NCI-H1436 (cell line): ENCODE data around the gene AADAC.
A peak's percentile ranks its signal among the peaks of the same experiment; 100 is the strongest.
"Not testable (repeated sequence)": the region's sequence is repeated elsewhere in the genome, so short reads cannot be mapped to it uniquely, and the experiment has no call there.

ENCODE experiments used
- DNase-seq: peaks from one replicate; lab custom pipeline; 2025; lab: John Stamatoyannopoulos, UW

The AADAC gene

DNA sequence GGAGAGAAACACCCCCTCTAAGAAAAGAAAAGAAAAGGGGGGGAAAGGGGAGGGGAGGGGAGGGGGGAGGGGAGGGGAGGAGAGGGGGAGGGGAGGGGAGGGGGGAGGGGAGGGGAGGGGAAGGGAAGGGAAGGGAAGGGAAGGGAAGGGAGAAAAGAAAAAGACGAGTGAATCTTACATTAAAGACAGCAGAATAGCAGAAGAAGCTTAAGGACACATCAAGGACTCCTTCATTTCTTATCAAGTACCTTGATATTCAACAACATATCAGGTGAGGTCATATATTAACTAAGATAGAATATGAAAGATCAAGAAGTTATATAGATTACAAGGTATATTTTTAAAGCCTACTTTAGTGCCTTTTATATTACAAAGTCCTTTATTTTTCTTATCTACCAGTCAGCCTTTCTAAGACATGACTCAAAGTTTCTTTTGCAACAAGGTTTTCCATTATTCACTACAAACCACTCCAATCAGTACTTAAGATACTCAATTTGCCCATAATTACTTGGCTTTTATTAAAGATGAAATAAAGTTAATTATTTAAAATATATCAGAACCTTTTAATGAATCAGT lies 17.7 kb upstream of the AADAC start:
- DNase-seq, result no peak

DNA sequence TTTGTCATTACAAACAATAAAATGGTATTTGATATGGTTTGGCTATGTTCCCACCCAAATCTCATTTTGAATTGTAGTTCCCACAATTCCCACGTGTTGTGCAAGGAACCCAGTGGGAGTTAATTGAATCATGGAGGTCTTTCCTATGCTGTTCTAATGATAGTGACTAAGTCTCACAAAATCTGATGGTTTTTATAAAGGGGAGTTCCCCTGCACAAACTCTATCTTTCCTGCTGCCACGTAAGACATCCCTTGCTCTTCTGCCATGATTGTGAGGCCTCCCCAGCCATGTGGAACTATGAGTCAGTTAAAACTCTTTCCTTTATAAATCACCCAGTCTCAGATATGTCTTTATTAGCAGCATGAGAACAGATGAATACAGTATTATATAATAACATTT lies 15.4 kb upstream of the AADAC start:
- no peak for DNase-seq

DNA sequence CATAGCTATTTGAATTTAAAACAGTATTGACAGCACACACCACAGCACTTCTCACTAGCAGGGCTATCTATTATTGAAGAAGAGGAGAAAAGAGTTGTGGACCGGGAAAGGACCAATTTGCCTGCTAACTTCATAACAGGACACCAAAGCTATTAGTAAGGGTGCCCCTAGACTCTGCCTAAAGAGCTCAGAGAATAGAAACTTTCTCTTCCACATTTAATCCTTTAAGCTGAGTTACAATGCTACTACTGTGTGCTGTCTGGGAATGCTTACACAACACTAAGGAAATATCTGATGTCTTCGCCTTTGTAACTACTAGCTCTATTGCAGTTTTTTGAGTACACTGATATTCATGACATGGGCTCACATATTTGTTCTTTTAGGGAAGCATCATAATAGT lies 13.5 kb upstream of the AADAC start:
- no peak for DNase-seq

DNA sequence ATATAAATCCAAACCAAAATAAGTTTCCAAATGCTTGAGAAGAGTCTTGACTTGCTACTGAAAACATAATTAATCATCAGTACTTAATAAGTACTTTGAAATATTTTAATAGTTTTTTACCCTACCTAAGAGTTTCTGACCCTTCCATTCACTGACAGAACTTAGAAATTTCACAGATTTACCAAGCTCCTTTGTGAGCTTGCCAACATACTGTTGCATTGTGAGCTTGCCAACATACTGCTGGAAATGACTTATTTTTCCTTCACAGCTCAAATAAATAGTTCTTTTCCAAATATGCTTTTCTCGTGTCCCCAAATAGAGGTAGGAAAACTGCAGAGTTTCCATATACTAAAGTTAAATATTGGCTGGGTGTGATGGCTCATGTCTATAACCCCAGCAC lies 9.6 kb upstream of the AADAC start:
- no peak for DNase-seq

DNA sequence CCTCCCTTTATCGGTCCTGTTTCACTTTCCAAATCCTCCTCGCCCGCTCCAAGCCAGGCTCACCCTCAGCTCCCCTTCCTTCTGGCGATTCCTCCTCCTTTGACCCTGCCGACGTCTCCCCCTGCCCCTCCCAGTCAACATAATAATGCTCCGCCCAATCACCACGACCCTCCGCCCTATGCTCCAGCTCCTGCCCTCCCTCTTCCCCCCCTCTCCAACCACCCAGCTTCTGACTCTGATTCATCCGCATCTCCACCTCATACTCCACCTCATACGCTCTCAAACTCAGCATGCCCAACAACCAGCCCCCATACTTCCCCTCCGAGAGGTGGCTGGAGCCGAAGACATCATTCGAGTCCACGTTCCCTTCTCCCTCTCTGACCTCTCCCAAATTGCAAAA lies 7.1 kb upstream of the AADAC start:
- DNase-seq, result no peak

DNA sequence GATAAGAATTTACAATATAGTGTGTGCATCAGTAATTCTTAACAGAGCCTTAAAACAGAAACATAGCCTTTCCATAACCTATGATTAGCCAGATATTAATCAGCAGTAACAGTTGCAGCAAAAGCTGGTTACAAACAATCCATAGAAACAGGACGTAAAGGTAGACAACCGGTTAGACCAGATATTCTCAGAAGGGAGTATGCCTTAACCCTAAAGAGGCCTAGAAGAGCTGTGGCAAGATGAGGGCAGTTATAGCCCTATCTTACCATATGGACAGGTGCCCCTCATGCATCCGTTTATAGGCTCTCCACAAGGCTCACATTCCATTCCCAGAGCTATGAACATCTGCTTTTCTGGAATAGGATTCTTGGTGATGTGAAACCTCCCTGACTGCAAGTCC lies 5.0 kb upstream of the AADAC start:
- DNase-seq, result not testable (repeated sequence)

DNA sequence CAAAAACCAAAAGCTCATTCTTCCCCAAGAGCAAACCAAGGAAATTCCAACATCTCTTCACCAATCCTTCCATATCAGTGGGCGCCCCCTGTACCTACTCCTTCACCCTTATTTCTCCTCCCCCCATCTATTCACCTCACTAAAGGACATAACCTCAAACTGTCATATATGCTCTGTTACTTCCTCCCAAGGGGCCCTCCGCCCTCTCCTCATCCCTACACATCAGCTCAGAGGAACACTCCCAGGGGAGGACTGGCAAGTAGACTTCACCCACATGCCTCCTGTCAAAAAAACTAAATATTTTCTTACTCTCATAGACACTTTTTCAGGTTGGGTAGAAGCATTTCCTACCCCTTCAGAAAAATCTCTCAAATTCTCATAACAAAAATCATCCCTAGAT lies 2.4 kb upstream of the AADAC start:
- DNase-seq, result no peak

DNA sequence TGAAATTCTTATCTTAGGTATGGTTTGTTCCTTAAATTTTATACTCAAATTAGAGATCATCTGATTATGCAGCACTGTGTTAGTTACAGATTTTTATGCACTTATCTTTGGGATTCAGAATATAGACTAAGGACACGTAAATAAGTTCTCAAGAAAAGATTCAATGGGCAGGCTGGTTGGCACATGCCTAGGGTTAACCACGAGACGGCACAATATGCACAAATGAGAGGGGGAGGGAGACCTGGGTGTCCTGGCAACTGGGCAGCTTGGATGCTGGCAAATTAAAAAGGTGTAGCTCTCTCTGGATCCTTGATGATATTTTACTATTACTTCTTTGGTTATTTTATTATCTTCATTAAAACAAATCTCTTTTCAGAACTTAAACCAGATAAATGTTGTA lies 672 bp downstream of the AADAC start:
- DNase-seq, result no peak

DNA sequence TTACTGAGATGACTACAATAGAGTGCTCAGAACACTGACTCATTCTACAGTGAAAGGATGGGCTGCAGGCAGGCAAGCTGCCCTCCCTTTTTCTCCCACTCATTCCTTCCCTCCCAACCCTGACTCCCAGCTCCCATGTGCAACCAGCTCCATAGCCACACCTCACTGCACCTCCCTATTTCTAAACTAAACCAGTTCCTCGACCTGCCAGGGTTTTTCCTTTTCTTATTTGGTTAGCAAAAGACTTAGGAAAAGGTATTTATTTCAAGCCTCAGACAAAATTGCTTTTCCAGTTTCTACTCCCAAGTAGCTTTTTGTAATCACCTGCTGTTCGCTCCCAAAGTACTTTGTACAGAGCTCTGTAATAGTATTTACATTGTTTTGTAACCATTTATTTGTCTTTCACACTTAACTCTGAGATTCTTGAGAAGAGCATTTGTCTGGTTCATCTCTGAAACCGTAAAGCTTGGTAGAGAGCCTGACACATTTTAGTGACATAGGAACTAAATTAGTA lies 2.2 kb downstream of the AADAC start:
- DNase-seq, result no peak

DNA sequence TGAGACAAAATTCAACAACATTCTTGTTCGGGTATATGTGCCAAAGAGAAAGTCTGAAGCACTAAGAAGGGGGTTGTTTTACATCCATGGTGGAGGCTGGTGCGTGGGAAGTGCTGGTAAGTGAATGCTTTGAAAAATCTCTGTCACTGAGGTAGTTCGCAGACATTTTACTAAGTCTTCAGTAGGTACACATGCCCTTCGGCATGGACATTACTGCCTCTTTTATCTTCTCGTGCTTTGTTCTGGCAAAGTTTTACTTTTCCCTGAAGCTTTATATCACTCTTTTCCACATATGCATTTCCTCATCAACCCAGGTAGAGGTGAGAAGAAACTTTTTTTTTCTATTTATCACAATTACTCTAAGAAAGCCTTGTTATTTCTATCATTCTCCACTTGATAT lies 3.6 kb downstream of the AADAC start:
- no peak for DNase-seq

DNA sequence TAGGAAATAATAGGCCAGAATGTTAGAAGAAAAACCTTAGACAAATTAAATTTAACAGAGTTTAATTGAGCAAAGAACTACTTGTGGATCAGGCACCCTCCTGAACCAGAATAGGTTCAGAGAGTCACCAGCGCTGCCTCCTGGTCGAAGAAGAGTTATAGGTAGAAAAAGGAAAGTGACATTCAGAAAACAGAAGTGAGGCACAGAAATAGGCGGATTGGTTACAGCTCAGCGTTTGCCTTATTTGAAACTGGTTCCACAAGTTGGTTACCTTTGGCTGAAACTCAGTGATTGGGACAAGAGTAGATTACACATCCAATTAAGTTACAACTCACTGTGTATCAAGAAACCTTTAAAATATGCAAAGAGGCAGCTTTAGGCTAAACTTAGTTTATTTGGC lies 4.4 kb downstream of the AADAC start:
- DNase-seq, result no peak

DNA sequence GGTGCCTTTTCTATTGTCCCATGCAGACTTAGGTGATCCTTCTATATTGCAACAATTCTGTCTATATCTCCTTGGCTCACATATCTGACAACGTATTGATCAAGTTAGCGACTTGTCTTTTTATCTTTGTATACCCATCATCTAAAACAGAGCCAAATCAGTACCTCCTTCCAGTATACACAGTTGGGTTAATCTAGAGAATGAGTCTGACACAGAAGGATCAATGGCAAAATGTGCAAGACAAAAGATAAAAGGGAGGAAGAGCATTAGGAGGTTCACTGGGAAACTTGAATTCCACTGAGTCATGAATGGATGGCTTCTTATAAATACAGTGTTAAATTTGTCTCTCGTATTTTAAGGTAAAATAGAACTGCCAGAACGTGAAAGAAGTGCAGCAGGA lies 6.0 kb downstream of the AADAC start:
- DNase-seq, result no peak

DNA sequence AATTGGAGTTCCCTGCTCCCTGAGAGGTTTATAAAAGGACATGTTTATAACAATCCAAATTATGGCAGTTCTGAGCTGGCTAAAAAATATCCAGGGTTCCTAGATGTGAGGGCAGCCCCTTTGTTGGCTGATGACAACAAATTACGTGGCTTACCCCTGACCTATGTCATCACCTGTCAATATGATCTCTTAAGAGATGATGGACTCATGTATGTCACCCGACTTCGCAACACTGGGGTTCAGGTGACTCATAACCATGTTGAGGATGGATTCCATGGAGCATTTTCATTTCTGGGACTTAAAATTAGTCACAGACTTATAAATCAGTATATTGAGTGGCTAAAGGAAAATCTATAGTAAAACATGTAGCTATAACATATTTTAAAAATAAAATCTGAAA lies 13.9 kb downstream of the AADAC start:
- DNase-seq, result no peak

DNA sequence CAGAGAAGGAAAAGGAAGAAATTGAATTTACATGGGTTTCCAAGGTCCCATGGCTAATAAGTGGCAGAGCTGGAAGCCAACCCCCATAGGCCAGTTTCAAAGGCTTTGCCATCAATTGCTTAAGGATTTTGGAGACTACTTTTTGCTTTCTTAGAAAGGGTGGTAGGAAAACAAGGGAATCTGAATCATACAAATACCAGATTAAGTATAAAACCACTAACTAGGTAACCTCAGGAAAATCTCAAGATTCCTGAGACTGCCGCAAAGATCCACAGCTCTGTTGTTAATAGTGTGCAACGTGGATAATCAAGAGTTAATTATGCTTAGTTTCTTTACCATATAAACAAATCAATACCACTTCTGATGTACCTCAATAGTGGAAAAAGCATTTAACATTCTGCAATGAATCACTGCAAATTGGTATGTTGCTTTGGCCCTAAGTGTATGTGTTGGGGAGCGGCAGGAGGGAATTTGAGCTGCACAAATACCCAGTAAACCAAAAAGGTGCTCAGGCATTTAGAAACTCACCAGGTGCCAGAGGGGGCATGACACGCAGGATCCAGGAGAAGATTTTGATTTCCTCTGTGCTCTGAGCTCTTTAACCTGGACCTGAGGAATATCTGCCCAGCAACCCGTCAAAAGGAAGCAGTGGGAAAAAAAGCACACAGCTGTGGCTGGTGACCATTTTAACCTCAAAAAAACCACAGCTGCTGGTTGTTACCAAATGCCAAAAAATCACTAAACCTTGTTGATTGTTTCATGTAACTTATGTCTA lies 22.0 kb downstream of the AADAC start:
- no peak for DNase-seq

DNA sequence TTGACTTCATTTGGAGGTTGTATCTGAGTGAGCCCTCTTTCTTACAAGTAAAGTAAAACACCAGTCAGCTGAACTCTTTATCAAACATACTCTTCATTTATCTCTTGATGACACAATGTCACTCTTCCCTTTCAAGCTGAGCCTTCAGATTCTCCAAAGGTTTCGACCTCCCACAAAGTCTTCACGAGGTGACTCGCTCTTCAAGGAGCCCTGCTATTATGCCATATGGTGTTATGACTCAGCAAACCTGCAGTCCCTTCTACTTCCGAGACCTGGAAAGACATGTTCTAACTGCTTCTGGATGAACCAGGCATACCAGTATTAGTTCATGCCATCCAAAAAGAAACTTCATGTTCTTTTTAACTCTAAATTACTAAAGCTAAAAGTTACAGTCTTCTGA lies 23.1 kb downstream of the AADAC start:
- no peak for DNase-seq

DNA sequence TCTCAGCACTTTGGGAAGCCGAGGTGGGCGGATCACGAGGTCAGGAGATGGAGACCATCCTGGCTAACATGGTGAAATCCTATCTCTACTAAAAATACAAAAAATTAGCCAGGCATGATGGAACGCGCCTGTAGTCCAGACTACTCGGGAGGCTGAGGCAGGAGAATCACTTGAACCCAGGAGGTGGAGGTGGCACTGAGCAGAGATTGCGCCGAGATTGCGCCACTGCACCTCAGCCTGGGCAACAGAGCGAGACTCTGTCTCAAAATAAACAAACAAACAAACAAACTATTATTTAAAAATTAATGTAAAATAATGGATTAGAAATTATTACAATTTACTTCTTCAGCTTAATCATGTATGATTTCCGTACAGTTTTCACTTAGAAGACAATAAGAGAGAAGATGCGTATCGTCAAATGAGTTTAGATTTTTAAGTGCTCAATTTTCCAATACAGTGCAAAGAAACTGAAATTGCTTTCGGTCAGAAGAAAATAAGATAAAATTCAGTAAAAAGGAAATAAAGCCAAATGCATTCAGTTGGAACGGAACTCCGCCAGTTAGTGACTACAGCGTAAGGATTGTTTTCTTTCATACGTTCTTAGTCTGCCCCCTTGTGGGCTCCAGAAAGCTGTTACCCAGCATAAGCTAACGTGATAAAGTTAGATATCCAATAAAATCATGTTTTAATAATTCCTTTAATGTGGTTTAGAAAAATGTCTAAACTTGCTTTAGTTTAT lies 24.8 kb downstream of the AADAC start:
- DNase-seq, result peak; percentile 76

DNA sequence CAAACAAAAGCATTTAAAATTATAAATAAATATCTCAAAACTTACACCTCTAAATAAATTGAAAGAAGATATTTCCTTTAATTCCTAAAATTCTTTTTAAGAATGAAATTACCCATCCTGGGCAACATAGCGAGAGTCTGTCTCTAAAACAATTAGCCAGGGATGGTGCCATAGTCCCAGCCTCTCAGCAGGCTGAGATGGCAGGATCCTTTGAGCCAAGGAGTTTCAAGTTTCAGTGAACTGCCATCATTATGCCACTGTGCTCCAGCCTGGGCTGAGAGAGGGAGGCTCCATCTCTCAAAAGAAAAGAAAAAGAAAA lies 25.4 kb downstream of the AADAC start:
- no peak for DNase-seq

DNA sequence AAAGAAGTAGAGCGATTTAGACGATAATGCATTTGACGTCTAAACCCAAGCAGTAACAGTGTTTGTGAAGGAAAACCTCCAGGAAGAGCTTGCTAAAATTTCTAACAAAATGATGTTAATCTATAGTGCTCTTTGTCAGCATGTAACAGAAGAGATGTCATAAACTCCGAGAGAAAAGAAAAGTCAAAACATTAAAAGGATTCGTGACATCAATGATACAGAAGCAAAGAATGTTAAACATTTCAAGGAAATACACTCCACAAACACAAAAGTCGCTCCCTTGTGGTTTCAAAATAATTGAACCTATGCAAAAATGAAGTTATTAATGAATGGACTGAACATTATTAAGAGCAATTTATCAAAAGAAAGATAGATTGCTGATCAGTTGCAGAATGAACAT lies 27.9 kb downstream of the AADAC start:
- DNase-seq, result no peak

DNA sequence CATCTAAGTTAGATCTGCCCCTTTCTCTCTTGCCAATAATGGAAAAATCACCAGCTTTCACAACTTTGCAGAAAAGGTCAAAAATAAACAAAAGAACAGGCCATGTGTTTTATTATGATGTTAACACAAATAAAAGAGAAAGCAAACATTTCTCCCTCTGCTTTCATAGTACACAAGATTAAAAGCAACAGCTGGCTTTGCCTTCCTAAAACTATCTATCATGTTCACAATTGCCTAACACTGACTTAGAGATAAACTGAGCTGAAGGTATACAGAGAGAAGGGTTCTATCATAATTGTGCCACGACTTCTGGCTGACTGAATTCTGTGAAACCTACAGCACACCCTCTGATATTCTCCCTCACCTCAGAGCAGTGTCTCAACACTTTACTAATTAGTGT lies 29.4 kb downstream of the AADAC start:
- DNase-seq, result no peak

DNA sequence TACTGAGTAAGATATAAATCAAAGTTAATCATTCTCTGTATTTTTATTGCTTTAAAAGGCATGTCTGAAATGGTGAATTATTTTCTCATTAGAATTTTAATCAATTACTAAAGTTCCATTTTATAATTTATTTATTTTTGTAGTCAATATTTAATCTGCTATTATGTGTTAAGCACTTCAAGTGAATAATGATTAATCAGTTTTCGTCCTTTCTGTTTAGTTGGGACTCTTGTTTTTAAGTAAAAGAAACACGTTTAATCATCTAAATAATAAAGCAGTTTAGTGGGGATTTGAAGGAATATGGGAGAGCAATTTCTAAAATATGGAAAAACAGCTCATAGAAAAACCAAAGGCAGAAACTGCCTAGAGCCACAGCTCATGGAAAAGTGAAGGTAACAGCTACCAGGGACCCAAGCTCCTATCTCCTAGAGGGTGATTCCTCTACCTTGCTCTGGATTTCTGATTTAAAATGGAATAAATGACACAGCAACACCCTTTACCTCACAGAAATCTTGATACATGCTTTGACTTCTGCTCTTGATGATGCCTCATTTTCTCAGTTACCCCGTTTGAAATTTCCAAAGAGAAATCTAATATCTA lies 31.5 kb downstream of the AADAC start:
- no peak for DNase-seq

DNA sequence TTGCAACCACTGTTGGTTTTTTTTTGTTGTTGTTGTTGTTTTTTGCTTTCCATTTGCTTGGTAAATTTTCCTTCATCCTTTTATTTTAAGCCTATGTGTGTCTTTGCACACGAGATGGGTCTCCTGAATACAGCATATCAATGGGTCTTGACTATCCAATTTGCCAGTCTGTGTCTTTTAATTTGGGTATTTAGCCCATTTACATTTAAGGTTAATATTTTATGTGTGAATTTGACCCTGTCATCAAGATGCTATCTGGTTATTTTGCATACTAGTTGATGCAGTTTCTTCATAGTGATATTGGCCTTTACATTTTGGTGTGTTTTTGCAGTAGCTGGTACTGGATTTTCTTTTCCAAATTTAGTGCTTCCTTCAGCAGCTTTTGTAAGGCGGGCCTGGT lies 36.1 kb downstream of the AADAC start:
- not testable (repeated sequence) for DNase-seq

DNA sequence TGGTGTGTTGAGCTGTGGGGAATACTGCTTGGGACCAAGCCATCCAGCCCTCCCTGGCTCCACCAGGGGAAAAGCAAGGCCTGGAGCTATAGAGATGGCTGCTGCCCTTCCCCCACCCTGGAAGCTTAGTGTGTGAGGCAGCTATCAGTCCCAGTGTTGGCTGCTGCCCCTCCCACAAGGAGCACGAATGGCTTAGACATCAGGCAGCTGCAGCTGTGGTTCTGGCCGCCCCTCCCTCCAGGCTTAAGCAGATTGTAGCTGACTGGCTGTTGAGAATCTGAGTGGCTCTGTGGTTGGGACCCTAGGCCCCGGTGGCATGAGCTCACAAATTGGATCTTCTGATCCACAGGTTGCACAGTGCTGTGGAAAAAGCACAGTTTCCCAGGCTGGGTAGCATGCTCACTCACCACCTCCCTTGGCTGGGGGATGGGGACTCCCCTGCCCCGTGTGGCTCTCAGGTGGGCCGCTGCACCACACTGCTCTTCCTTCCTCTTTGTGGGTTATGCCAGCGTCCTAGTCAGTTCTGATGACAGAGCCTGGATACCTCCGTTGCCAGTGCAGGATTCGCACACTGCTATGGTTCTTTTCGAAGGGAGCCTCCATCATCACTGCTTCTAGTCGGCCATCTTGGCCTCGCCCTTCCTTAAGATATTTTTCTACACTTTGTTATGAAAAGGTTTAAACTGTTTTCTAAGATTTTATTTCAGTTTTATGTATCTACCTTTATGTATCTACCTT lies 38.3 kb downstream of the AADAC start:
- DNase-seq, result no peak
